Epithelial cell of proximal tubule (primary cell): ENCODE data around the gene SORCS2. TPM values are rescaled to one million over a fixed set of nuclear protein-coding genes. Genes with fewer than 3 reads are reported as not detected.

Experiments used
- DNase-seq: peaks from one replicate; pipeline ENCODE4 v3.0.0-alpha.2; 2011; ENCODE audit warnings: low read depth
- H3K4me3 ChIP-seq: 2 replicates; pipeline ENCODE4 v1.5.1; 2011; ENCODE audit warnings: low read depth, mild to moderate bottlenecking, low read length
- total RNA-seq: library from RNA; depleted of rRNA; stranded (reverse); fragments of >200 nt; gene quantifications from 2 replicates; pipeline ENCODE4 v1.2.3, GENCODE V29; 2015
- TF ChIP-seq, protein P1 (sequence below): conservative IDR thresholded peaks from 2 replicates; pipeline ENCODE4 v1.5.1; 2012; ENCODE audit warnings: low read depth, mild to moderate bottlenecking, low read length

Gene SORCS2
- total RNA-seq, 1 donor from 2014 or later = 0.29 TPM

DNA sequence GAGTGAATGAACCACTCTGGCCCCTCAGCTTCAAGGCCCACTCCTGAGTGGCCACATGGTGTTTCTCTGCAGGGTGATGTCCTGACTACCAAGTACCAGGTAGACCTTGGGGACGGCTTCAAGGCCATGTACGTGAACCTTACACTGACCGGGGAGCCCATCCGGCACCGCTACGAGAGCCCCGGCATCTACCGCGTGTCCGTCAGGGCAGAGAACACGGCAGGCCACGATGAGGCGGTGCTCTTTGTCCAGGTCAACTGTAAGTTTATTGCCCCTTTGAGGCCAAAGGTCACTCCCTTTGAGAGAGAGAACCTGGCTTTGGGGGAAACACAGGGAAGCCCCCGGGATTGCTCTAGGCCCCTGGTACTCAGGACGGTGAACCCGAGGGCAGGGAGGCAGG is 531.3 kb downstream of the SORCS2 start:
- H3K4me3 ChIP-seq = no peak overlapping the region
- TF ChIP-seq, protein P1, sequence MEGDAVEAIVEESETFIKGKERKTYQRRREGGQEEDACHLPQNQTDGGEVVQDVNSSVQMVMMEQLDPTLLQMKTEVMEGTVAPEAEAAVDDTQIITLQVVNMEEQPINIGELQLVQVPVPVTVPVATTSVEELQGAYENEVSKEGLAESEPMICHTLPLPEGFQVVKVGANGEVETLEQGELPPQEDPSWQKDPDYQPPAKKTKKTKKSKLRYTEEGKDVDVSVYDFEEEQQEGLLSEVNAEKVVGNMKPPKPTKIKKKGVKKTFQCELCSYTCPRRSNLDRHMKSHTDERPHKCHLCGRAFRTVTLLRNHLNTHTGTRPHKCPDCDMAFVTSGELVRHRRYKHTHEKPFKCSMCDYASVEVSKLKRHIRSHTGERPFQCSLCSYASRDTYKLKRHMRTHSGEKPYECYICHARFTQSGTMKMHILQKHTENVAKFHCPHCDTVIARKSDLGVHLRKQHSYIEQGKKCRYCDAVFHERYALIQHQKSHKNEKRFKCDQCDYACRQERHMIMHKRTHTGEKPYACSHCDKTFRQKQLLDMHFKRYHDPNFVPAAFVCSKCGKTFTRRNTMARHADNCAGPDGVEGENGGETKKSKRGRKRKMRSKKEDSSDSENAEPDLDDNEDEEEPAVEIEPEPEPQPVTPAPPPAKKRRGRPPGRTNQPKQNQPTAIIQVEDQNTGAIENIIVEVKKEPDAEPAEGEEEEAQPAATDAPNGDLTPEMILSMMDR = no peak
- DNase-seq = no peak

DNA sequence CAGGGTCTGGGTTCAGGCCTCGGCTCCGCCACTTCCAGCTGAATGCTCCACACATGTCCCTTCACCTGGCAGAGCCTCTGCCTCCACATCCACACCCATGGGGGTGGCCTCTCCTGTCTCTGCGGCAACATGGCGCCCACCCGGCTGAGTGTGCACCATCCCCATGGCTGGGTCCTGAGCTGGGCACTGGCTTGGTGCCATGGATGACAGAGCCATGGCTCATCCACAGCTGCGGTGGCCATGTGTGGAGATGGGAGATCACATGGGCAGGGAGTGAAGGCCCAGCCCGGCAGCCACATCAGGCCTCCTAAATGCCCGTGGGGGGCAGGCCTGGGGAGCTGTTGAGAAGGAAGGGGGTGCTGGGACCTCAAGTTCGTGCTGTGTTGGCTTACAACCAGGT is 533.6 kb downstream of the SORCS2 start:
- no peak overlapping the region for H3K4me3 ChIP-seq
- no peak for DNase-seq
- TF ChIP-seq, protein P1 = no peak

DNA sequence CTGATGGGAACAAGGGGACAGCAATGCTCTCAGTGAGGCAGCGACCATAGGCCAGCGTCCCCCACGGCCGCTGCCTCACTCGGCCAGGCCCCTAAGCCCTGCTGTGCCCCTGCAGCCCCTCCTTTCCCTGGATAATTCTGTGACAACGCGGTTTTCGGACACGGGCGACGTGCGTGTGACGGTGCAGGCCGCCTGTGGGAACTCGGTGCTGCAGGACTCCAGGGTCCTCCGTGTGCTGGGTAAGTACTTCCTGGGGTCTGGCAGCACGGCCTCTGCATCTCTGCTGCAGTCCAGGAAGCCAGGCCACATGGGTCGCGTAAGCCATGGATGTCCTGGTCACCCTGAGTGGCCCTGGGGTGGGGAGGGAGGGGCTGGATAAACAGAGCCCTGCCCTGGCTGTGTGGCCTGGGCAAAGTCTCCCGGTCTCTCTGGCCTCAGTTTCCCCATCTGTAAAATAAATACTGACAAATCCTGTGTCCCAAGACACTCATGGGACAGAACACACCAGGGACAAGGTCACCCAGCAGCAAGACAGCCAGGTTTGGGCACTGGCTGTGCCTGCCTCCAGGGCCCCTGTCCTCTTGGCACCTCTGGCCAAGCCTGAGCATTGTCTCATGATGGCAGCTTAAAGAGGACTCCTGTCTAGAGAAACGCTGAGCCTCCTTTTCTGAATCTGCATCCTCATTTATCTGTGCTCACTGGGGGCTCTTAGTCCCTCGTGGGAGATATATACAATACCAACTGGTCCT is 534.5 kb downstream of the SORCS2 start:
- TF ChIP-seq, protein P1 = no peak
- DNase-seq = no peak
- H3K4me3 ChIP-seq = no peak overlapping the region

- no peak overlapping the region for H3K4me3 ChIP-seq
- no peak for DNase-seq
- TF ChIP-seq, protein P1 = no peak
These were observed 535.4 kb downstream of the SORCS2 start for GRCh38 chr4:7727749-7728148.

- H3K4me3 ChIP-seq = no peak overlapping the region
- TF ChIP-seq, protein P1 = no peak
- DNase-seq = no peak
These were observed 539.1 kb downstream of the SORCS2 start for GRCh38 chr4:7731437-7731836.

DNA sequence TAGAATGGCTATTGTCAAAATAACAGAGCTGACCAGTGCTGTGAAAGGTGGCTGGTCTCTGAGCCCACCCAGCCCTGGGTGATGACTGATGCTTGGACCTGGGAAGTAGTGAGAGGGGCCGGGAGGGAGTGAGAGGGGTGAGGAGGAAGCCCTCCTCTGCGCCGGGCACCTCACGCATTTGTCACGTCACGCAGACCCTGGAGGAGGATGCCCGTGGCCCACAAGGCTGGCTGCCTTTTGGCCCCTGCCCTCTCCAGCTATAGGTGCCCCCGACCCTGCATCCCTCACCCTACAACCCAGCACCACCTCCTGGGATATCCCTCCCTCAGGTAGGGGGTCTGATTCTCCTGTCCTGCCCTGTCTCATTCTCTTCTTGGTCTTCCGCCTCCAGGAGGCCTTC is 539.9 kb downstream of the SORCS2 start:
- TF ChIP-seq, protein P1 = no peak
- no peak for DNase-seq
- no peak overlapping the region for H3K4me3 ChIP-seq

DNA sequence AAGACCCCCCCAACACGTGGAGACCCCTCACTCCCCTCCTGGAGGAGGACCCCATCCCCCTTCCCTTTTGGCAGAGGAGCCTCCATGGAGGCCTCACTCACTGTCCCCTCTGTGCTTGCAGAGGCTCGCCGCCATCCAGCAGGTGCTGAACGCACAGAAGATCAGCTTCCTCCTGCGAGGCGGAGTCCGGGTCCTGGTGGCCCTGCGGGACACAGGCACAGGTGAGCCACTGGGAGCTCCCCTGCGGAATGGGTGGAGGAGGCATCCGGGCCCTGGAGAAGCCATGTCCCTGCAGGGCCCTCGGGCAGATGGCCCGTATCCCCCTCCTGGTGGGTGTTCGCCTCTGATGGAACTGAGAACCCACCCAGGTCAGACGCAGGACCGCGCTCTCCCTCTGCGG is 540.9 kb downstream of the SORCS2 start:
- no peak for DNase-seq
- no peak overlapping the region for H3K4me3 ChIP-seq
- TF ChIP-seq, protein P1 = no peak
